SK-N-SH (cell line): ENCODE results near the gene TPRG1L. TPM values are rescaled to one million over a fixed set of nuclear protein-coding genes. Genes with fewer than 3 reads are reported as not detected.

Source experiments
- CTCF ChIA-PET: fragments of 300-600, 350-600 bp; formaldehyde crosslinking; extraction: SDS; loops from one replicate; lab custom pipeline; 2021; lab: Yijun Ruan, JAX
- POLR2A ChIA-PET: fragments of 350-600 bp; sonication (Branson Sonifier 250); formaldehyde crosslinking; extraction: SDS; loops from one replicate; lab custom pipeline; 2020; ENCODE audit warnings: antibody characterized with exemption, inconsistent platforms; lab: Yijun Ruan, JAX
- DNase-seq: peaks from one replicate; pipeline ENCODE4 v3.0.0; 2012
- H2AFZ ChIP-seq: fragments of 200-600 bp; sonication (generic); 2 replicates; pipeline ENCODE4 v1.8.1; 2016; ENCODE audit warnings: antibody characterized with exemption, mild to moderate bottlenecking, low read depth
- H3F3A ChIP-seq: fragments of 200-600 bp; sonication (generic); replicated peaks from 2 replicates; pipeline ENCODE3; 2016; ENCODE audit warnings: antibody characterized with exemption, mild to moderate bottlenecking; ENCODE audit not compliant: insufficient read depth
- H3K27ac ChIP-seq, 2 experiments: fragments of 200-500 bp in 1 of 2; fragments of 200-600 bp in 1 of 2; sonication (Bioruptor generic) in 1 of 2; sonication (generic), shearing (Covaris generic) in 1 of 2; 2 replicates each; pipeline versions ENCODE4 v1.5.1 to v1.6.1; 2014 to 2016; ENCODE audit warnings: low read depth in 2 of 2, inconsistent platforms in 1 of 2, low read length in 1 of 2, mild to moderate bottlenecking in 1 of 2, mixed read lengths in 1 of 2
- H3K27me3 ChIP-seq: fragments of 200-600 bp; sonication (generic), shearing (Covaris generic); 2 replicates; pipeline ENCODE4 v1.6.1; 2016; ENCODE audit warnings: mixed run types; ENCODE audit not compliant: insufficient read depth
- H3K36me3 ChIP-seq, 2 experiments: fragments of 200-500 bp in 1 of 2; fragments of 200-600 bp in 1 of 2; sonication (Bioruptor generic) in 1 of 2; sonication (generic) in 1 of 2; replicated peaks in 1 of 2; 2 replicates each; pipeline versions ENCODE3 to v1.5.1; 2014 to 2016; ENCODE audit warnings: low read length in 1 of 2, mild to moderate bottlenecking in 1 of 2; ENCODE audit not compliant: insufficient read depth in 2 of 2, control insufficient read depth in 1 of 2
- H3K4me1 ChIP-seq, 2 experiments: fragments of 200-500 bp in 1 of 2; fragments of 200-600 bp in 1 of 2; sonication (Bioruptor generic) in 1 of 2; sonication (generic), shearing (Covaris generic) in 1 of 2; 2 replicates each; pipeline versions ENCODE4 v1.5.1 to v1.6.1; 2014 to 2016; ENCODE audit warnings: low read depth in 1 of 2, low read length in 1 of 2, mixed run types in 1 of 2; ENCODE audit not compliant: insufficient read depth in 2 of 2, control insufficient read depth in 1 of 2
- H3K4me2 ChIP-seq: fragments of 200-600 bp; sonication (generic), shearing (Covaris generic); 2 replicates; pipeline ENCODE4 v1.6.1; 2017; ENCODE audit warnings: mixed run types
- H3K4me3 ChIP-seq, 2 experiments: fragments of 200-500 bp in 1 of 2; fragments of 200-600 bp in 1 of 2; sonication (Bioruptor generic) in 1 of 2; sonication (generic), shearing (Covaris generic) in 1 of 2; 2 replicates each; pipeline versions ENCODE4 v1.5.1 to v1.8.1; 2014 to 2016; ENCODE audit warnings: low read depth in 2 of 2, inconsistent platforms in 1 of 2, low read length in 1 of 2, mild to moderate bottlenecking in 1 of 2, mixed read lengths in 1 of 2, moderate library complexity in 1 of 2
- H3K79me2 ChIP-seq: fragments of 200-600 bp; sonication (generic); 2 replicates; pipeline ENCODE4 v1.8.1; 2017; ENCODE audit warnings: mild to moderate bottlenecking; ENCODE audit not compliant: insufficient read depth
- H3K9ac ChIP-seq: fragments of 200-600 bp; sonication (generic); 2 replicates; pipeline ENCODE4 v1.6.1; 2017; ENCODE audit warnings: mixed run types
- H3K9me2 ChIP-seq: fragments of 200-600 bp; sonication (generic); 2 replicates; pipeline ENCODE4 v1.6.1; 2017; ENCODE audit warnings: mixed run types
- H3K9me3 ChIP-seq: fragments of 200-600 bp; sonication (generic); 2 replicates; pipeline ENCODE4 v1.6.1; 2017; ENCODE audit warnings: mixed run types, mild to moderate bottlenecking, moderate library complexity
- H4K20me1 ChIP-seq: fragments of 200-600 bp; sonication (generic); 2 replicates; pipeline ENCODE4 v1.6.1; 2017; ENCODE audit warnings: mild to moderate bottlenecking, mixed run types; ENCODE audit not compliant: insufficient read depth
- EZH2phosphoT487 ChIP-seq: fragments of 200-600 bp; sonication (generic); IDR thresholded peaks from 2 replicates; pipeline ENCODE4 v1.6.1; 2017; ENCODE audit warnings: low read depth, mixed run types, mild to moderate bottlenecking, antibody characterized with exemption, moderate library complexity, borderline replicate concordance
- GABPA ChIP-seq: IDR thresholded peaks from 2 replicates; pipeline ENCODE4 v1.4.0; 2012; ENCODE audit warnings: low read depth, mild to moderate bottlenecking
- JUND ChIP-seq: IDR thresholded peaks from 2 replicates; pipeline ENCODE4 v1.4.0; 2012
- MEF2A ChIP-seq: IDR thresholded peaks from 2 replicates; pipeline ENCODE4 v1.4.0; 2012; ENCODE audit warnings: low read depth, borderline replicate concordance
- MXI1 ChIP-seq: IDR thresholded peaks from 2 replicates; pipeline ENCODE4 v1.6.1; 2012; ENCODE audit warnings: mild to moderate bottlenecking, low read depth, low read length, improper control_type of control experiment
- POLR2AphosphoS5 ChIP-seq: IDR thresholded peaks from 2 replicates; pipeline ENCODE4 v1.6.1; 2012; ENCODE audit warnings: low read depth, low read length
- RXRA ChIP-seq: IDR thresholded peaks from 2 replicates; pipeline ENCODE4 v1.4.0; 2012; ENCODE audit warnings: low read depth, mild to moderate bottlenecking, borderline replicate concordance
- SMC3 ChIP-seq: IDR thresholded peaks from 2 replicates; pipeline ENCODE4 v1.6.1; 2012; ENCODE audit warnings: low read depth, low read length, improper control_type of control experiment
- TAF1 ChIP-seq: IDR thresholded peaks from 2 replicates; pipeline ENCODE4 v1.6.1; 2012; ENCODE audit warnings: low read depth, mild to moderate bottlenecking, low read length, moderate library complexity, borderline replicate concordance
- TEAD4 ChIP-seq: IDR thresholded peaks from 2 replicates; pipeline ENCODE4 v1.4.0; 2012; ENCODE audit warnings: mild to moderate bottlenecking, borderline replicate concordance; ENCODE audit not compliant: insufficient read depth
- WGBS: methylation state at CpG from one replicate; pipeline ENCODE4 v1.1.6; 2017; ENCODE audit warnings: low lambda C conversion rate; 5-methylcytosine and 5-hydroxymethylcytosine counted together
- polyA plus RNA-seq, 3 experiments: library from polyadenylated mRNA; depleted of rRNA; stranded (reverse); fragments of >200 nt; gene quantifications; 2 replicates each; pipeline ENCODE4 v1.2.3, GENCODE V29; 2012
- TF ChIP-seq, protein P1 (sequence below): fragments of 200-600 bp; sonication (generic); IDR thresholded peaks from 2 replicates; pipeline ENCODE4 v1.6.1; 2017; ENCODE audit warnings: antibody characterized with exemption, mild to moderate bottlenecking, moderate library complexity
- TF ChIP-seq, protein P2 (sequence below): IDR thresholded peaks from 2 replicates; pipeline ENCODE4 v1.4.0; 2012; ENCODE audit warnings: low read depth
- TF ChIP-seq, protein P3 (sequence below): IDR thresholded peaks from 2 replicates; pipeline ENCODE4 v1.4.0; 2012; ENCODE audit warnings: low read depth, borderline replicate concordance

The TPRG1L gene
- polyA plus RNA-seq, 1 of the 3 experiments (the other 2 are of a cell fraction): 25.9 TPM

DNA sequence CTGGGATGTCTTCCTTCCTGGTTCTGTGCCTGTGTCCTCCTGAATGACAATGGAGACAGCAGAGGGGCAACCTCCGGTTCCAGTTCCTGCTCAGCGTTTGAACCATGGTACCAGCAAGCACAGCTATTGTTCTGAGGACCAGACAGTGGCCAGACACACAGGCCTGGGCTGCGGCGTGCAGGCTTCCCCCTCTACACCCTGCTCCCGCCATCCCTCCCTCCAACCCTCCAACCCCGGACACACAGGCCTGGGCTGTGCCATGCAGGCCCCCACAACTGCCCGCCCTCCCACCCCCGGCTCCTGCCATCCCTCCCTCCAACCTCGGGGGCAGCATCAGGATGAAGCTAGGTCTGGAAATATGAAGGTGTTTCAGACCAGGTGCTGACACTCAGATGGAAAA, 8.0 kb upstream of the TPRG1L start (continued):
- TF ChIP-seq, protein P1, sequence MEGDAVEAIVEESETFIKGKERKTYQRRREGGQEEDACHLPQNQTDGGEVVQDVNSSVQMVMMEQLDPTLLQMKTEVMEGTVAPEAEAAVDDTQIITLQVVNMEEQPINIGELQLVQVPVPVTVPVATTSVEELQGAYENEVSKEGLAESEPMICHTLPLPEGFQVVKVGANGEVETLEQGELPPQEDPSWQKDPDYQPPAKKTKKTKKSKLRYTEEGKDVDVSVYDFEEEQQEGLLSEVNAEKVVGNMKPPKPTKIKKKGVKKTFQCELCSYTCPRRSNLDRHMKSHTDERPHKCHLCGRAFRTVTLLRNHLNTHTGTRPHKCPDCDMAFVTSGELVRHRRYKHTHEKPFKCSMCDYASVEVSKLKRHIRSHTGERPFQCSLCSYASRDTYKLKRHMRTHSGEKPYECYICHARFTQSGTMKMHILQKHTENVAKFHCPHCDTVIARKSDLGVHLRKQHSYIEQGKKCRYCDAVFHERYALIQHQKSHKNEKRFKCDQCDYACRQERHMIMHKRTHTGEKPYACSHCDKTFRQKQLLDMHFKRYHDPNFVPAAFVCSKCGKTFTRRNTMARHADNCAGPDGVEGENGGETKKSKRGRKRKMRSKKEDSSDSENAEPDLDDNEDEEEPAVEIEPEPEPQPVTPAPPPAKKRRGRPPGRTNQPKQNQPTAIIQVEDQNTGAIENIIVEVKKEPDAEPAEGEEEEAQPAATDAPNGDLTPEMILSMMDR: no peak
- no peak for TF ChIP-seq POLR2AphosphoS5
- TF ChIP-seq, protein P2, sequence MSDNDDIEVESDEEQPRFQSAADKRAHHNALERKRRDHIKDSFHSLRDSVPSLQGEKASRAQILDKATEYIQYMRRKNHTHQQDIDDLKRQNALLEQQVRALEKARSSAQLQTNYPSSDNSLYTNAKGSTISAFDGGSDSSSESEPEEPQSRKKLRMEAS: no peak

DNA sequence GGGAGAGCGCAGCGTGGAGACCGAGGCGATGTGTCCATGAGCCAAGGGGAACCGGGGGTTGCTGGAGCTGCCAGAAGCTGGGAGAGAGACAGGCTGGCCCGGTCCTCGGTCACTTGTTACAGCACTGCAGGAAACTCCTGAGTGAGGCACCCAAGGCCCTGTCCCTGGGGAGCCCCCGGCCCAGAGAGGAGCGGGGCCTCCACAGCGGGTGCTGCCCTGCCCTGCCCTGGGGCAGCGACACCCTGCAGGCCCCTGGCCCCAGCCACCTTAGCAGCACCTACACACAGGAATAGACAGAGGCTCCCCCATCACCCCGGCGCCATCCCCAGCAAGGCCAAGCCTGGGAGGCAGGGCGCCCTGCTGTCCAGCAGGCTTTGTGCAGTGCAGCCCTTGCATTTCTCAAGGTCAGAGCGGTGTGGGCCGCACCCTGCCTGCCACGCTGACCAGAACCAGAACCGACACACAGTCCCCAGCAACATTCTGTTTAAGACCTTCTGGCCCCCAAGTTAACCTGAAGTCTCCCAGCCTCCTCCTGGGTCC, 6.9 kb upstream of the TPRG1L start:
- Histone ChIP-seq H3K9me3 (no peaks in the 10 kb centered on the region), H3K27ac (no peak overlapping the region), H3K27me3 (no peaks in the 10 kb centered on the region), H3K4me3 (no peak overlapping the region), H3K4me2 (no peak overlapping the region), H3K9ac (no peak overlapping the region), H3K4me1 (peaks cover 0 to 7% of the 10 kb centered on the region in 2 experiments; a peak in 2 of 4 replicates), H3K36me3 (no peaks in the 10 kb centered on the region), H2AFZ (no peak overlapping the region), H3K79me2 (no peaks in the 10 kb centered on the region), H3K9me2 (no peaks in the 10 kb centered on the region), H3F3A (no peaks in the 10 kb centered on the region), H4K20me1 (no peaks in the 10 kb centered on the region)
- no peak for DNase-seq
- ChIA-PET POLR2A (no interaction called here), CTCF (interaction anchor here (1.2 to 2.3 kb wide), 6 partner anchors 19 to 153 kb away, joined by 3 to 17 read pairs (median 4); no protein-coding TSS in a partner anchor)
- TF ChIP-seq, protein P1: no peak
- TF ChIP-seq JUND (no peak), GABPA (no peak), SMC3 (no peak)
- TF ChIP-seq, protein P3, sequence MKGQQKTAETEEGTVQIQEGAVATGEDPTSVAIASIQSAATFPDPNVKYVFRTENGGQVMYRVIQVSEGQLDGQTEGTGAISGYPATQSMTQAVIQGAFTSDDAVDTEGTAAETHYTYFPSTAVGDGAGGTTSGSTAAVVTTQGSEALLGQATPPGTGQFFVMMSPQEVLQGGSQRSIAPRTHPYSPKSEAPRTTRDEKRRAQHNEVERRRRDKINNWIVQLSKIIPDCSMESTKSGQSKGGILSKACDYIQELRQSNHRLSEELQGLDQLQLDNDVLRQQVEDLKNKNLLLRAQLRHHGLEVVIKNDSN: no peak
- WGBS: 87% methylated on average over 7 of the region's 18 CpGs

DNA sequence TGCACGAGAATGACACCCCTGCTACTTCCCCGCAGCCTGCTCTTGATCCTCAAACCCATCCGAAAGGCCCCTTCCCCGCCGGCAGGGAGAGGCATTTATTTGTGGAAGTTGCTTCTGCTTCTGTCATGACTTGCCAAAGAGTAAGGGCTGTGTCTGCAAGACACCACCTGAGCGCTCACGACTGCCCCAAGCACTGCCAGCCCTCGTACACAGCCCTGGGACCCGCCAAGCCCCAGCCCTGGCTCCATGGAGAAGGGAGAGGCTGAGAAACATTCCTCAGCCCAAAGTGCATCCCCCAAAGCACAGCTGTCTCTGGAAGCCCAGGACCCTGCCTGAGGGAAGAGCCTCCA, 6.3 kb upstream of the TPRG1L start:
- Histone ChIP-seq H3K9me2 (no peaks in the 10 kb centered on the region), H3K9ac (no peak overlapping the region), H3K4me2 (no peak overlapping the region), H3K27ac (no peak overlapping the region), H3K4me1 (peaks cover 0 to 14% of the 10 kb centered on the region in 2 experiments; a peak in 1 of 4 replicates), H3K36me3 (no peaks in the 10 kb centered on the region), H3K79me2 (0 out of 2 replicates have a peak, but pooled peaks cover 4% of the 10 kb centered on the region), H3K27me3 (no peaks in the 10 kb centered on the region), H4K20me1 (no peaks in the 10 kb centered on the region), H3K9me3 (no peaks in the 10 kb centered on the region), H2AFZ (no peak overlapping the region), H3F3A (no peaks in the 10 kb centered on the region), H3K4me3 (no peak overlapping the region)
- WGBS: 55% methylated on average over 8 of the region's 9 CpGs
- no peak for TF ChIP-seq MXI1
- no peak for TF ChIP-seq EZH2phosphoT487
- no peak for TF ChIP-seq RXRA
- TF ChIP-seq TAF1: no peak
- TF ChIP-seq, protein P1: no peak
- no peak for TF ChIP-seq MEF2A
- no peak for TF ChIP-seq TEAD4
- ChIA-PET POLR2A (interaction anchor here (0.7 kb wide), 1 partner anchor 165 kb away, joined by 4 read pairs; no protein-coding TSS in a partner anchor), CTCF (interaction anchor here (0.6 to 6.4 kb wide), 49 partner anchors 10 to 483 kb away, joined by 3 to 78 read pairs (median 5); no protein-coding TSS in a partner anchor)
- no peak for DNase-seq
